GM18867 (cell line): ENCODE results near the gene ROBO1.

ENCODE experiments used
- ATAC-seq: cut with Tn5 transposase; IDR thresholded peaks from one replicate; pipeline ENCODE4 v1.9.1; 2021; ENCODE audit warnings: mild to moderate bottlenecking, moderate library complexity; ENCODE audit not compliant: unreplicated experiment

ROBO1 gene

GRCh38 chr3:79253271-79253670, 514.5 kb downstream of the ROBO1 start:
- ATAC-seq, result no peak

- no peak for ATAC-seq
Observed at GRCh38 chr3:79250746-79251145, 517.1 kb downstream of the ROBO1 start.

- ATAC-seq, result no peak
Observed at GRCh38 chr3:79249701-79250100, 518.1 kb downstream of the ROBO1 start.

GRCh38 chr3:79247725-79248043, 520.1 kb downstream of the ROBO1 start:
- no peak for ATAC-seq

- no peak for ATAC-seq
Observed at GRCh38 chr3:79246875-79247724, 520.7 kb downstream of the ROBO1 start.

GRCh38 chr3:79245284-79246138, 522.3 kb downstream of the ROBO1 start:
- no peak for ATAC-seq

- ATAC-seq, result no peak
Observed at GRCh38 chr3:79236496-79236895, 531.3 kb downstream of the ROBO1 start.

- ATAC-seq, result no peak
Observed at GRCh38 chr3:79233431-79234060, 534.3 kb downstream of the ROBO1 start.

- ATAC-seq, result no peak
Observed at GRCh38 chr3:79230266-79230665, 537.5 kb downstream of the ROBO1 start.

GRCh38 chr3:79217096-79217495, 550.7 kb downstream of the ROBO1 start:
- no peak for ATAC-seq

GRCh38 chr3:79215286-79215685, 552.5 kb downstream of the ROBO1 start:
- no peak for ATAC-seq

GRCh38 chr3:79211586-79212359, 556.0 kb downstream of the ROBO1 start:
- no peak for ATAC-seq

GRCh38 chr3:79204351-79204750, 563.4 kb downstream of the ROBO1 start:
- ATAC-seq, result no peak

- no peak for ATAC-seq
Observed at GRCh38 chr3:79203144-79203519, 564.7 kb downstream of the ROBO1 start.

GRCh38 chr3:79202471-79203143, 565.2 kb downstream of the ROBO1 start:
- no peak for ATAC-seq

- ATAC-seq, result no peak
Observed at GRCh38 chr3:79200456-79200855, 567.3 kb downstream of the ROBO1 start.

GRCh38 chr3:79199966-79200365, 567.8 kb downstream of the ROBO1 start:
- ATAC-seq, result no peak

- no peak for ATAC-seq
Observed at GRCh38 chr3:79187426-79187825, 580.4 kb downstream of the ROBO1 start.

GRCh38 chr3:79184251-79184650, 583.5 kb downstream of the ROBO1 start:
- no peak for ATAC-seq

- no peak for ATAC-seq
Observed at GRCh38 chr3:79183496-79183895, 584.3 kb downstream of the ROBO1 start.
